CD4-positive, alpha-beta T cell treated with Interleukin-6 for 4 hours (primary cell): ENCODE results near the gene PRR19.
A peak's percentile ranks its signal among the peaks of the same experiment; 100 is the strongest.

ENCODE experiments used
- DNase-seq: peaks from one replicate; pipeline ENCODE4 v3.0.0-alpha.2; 2020; ENCODE audit warnings: mixed read lengths

The PRR19 gene

GRCh38 chr19:42271861-42272534, 29.9 kb upstream of the PRR19 start:
- no peak for DNase-seq

DNA sequence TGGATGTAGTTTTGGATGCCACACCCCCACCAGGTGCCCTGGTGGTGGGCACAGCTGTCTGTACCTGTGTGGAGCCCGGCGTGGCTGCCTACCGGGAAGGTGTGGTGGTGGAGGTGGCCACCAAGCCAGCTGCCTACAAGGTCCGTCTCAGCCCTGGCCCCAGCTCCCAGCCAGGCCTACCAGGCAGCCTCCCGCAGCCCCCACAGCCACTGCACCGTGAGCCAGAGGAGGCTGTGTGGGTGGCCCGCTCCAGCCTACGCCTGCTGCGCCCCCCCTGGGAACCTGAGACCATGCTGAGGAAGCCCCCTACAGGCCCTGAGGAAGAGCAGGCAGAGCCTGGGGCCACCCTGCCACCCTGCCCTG, 29.4 kb upstream of the PRR19 start:
- DNase-seq, result no peak

GRCh38 chr19:42272989-42273406, 28.9 kb upstream of the PRR19 start:
- no peak for DNase-seq

GRCh38 chr19:42273407-42274064, 28.4 kb upstream of the PRR19 start:
- no peak for DNase-seq

GRCh38 chr19:42274065-42274682, 27.8 kb upstream of the PRR19 start:
- no peak for DNase-seq

DNA sequence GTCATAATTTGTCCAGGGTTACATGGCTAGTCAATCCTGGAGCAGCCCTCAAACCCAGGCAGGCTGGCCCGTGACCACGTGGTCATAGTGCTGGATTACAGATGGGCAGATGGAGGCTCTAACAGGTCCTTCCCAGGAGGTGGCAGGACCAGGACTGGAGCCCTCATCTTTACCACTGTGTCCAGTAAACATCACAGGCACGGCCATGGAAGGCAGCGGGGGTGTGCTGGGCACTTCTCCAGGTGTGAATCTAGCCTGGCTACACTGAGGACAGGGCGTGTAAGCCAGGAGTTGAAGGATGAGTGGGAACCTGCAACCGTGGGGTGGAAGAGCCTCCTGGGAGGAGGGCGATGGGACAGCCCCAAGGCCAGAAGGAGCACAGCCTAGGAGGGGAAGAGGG, 26.8 kb upstream of the PRR19 start:
- DNase-seq, result no peak

GRCh38 chr19:42275517-42275916, 26.4 kb upstream of the PRR19 start:
- no peak for DNase-seq

DNA sequence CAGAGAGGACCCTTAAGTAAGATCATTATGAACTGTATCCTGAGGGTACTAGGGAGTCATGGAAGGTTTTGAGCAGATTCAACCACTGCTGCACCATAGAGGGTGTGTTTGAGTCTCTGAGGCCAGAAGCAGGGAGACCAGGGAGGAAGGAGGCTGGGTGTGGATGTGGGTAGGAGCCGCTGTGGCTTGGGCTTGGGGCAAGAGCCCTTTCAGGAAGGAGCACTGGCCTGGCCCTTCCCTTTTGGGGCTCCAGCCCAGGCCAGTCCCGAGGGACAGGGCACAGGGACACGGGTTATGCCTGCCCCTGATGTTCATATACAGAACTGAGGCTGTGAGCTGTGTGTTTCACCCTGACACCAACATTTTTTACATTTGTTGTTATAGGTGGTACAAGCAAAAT, 25.6 kb upstream of the PRR19 start:
- no peak for DNase-seq

- DNase-seq, result no peak
Measured at GRCh38 chr19:42276821-42277220, 25.1 kb upstream of the PRR19 start.

DNA sequence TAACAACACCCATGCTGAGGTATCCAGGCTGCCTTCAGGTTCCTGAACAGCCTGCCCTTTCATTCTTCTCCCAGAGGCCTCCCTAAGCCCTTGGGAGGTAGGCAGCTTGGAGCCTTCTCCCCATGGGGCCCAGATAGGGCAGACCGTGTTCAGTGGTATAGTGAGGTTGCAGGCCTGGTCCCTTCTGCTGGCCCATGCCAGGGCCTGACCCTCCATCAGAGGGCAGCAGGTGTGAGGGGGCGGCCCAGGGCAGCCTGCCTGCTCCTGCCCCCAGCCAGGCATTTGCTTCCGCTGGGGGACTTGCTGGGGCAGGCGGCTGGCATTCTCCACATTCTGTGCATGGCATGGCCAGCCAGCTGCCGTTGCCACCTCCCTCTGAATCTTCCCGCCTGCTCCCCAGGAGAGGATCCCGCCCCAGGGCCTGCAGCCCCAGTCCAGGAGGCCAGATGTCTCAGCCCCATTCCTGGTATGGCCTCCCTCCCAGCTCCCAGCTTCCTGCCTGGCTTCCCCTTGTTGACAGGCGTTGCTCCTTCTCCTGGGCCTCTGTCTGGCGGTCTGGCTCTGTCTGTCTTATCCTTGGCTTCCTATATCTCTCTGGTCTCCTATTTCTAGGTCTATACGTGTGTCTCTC, 24.0 kb upstream of the PRR19 start:
- DNase-seq, result no peak

- DNase-seq, result no peak
Measured at GRCh38 chr19:42278452-42279154, 23.3 kb upstream of the PRR19 start.

- peak; percentile 3 for DNase-seq
Measured at GRCh38 chr19:42279155-42279901, 22.6 kb upstream of the PRR19 start.

- DNase-seq, result peak; percentile 89
Measured at GRCh38 chr19:42279902-42280814, 21.8 kb upstream of the PRR19 start.

DNA sequence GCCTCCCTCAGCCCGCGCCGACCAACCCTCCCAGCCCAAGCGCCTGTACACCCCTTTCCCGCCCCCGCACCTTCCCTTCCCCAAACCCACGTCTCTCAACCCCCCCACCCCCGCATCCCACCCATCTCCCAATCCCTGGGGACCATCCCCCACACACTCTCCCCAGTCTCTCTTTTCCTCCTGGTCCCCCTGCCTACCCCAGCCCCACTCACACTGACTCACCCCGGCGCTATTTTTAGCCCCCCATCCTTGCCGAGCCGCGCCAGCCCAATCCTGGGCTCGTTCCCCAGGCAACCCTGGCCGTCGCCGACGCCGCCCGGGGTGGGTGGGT, 21.2 kb upstream of the PRR19 start:
- DNase-seq, result no peak

DNA sequence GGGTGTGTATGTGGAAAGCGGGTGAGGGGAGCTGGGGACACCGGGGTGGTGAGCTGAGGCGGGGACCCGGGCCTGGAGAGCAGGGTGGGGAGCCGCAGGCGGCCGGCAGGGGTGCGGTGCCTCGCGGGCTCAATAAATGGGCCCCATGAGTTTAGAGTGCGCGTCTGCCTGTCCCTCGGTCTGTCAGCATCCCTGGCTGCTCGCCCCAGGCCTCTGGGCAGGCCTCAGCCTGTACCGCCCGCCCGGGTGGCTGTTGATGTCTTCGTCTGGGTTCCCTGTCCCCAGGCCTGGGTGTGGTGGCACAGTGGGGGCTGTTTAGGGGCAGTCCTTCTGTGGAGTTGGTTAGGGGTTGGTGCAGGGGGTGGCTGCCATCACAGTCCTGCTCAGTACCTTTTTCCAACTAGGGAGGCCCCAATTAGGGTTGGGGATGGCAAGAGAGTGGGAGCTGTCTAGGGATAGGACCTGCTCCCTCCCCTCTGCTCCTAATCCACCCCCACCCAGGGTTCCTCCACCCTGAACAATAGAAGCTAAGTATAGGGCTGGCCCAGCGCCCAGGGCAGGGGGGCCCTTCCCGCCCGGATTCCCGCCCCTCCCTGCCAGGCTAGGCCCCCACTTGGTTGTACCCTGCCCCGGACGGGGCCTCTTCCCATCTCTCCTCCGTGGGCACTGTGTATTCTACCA, 20.6 kb upstream of the PRR19 start:
- no peak for DNase-seq

- DNase-seq, result no peak
Measured at GRCh38 chr19:42281827-42282762, 19.8 kb upstream of the PRR19 start.

GRCh38 chr19:42282819-42283187, 19.1 kb upstream of the PRR19 start:
- DNase-seq, result peak; percentile 31

GRCh38 chr19:42283188-42284065, 18.5 kb upstream of the PRR19 start:
- DNase-seq, result peak; percentile 98

DNA sequence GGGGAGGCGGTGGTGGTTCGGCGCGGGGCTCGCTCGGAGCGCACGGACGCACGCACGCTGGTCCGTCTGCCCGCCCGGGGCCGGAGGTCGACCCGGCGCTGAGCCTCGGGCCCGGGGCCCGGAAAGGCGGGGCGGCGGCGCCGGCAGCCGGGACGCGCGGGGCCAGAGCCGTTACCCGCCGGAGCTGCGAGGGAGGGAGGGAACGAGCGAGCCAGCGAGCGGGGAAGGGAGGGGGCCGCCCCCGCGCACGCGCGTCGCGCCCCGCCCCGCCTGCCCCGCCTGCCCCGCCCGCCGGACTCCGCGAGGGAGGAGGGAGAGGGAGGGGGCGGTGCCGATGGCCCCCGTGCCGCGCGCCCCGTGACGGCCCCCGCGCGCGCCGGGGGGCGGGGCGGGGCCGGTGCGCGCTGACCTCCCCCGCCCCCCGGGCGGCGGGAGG, 17.8 kb upstream of the PRR19 start:
- peak; percentile 91 for DNase-seq
